Panc1 (cell line): ENCODE measurements around the gene CDC25B. TPM values are rescaled to one million over a fixed set of nuclear protein-coding genes. Genes with fewer than 3 reads are reported as not detected.

ENCODE experiments used
- ATAC-seq: fragments of 200-7000 bp; cut with Tn5 transposase; 2 replicates; pipeline ENCODE4 v1.9.1; 2020; ENCODE audit warnings: mild to moderate bottlenecking, moderate library complexity
- BruUV-seq: library from RNA; stranded (reverse); fragments of 400-500 nt; replicated peaks from 2 replicates; lab custom pipeline; 2021; lab: Mats Ljungman, UMichigan
- CTCF ChIA-PET: fragments of 300-600 bp; sonication (Branson Sonifier 250); formaldehyde crosslinking; loops from one replicate; lab custom pipeline; 2022; ENCODE audit warnings: antibody characterized with exemption; lab: Charles Lee
- POLR2A ChIA-PET: fragments of 300-600 bp; sonication (Branson Sonifier 250); formaldehyde crosslinking; loops from one replicate; lab custom pipeline; 2022; ENCODE audit warnings: antibody characterized with exemption; lab: Charles Lee
- DNase-seq: peaks from one replicate; pipeline ENCODE4 v3.0.0-alpha.2; 2010; ENCODE audit warnings: low read depth, low spot score
- H3K27ac ChIP-seq: 2 replicates; pipeline ENCODE4 v1.5.1; 2011; ENCODE audit warnings: mild to moderate bottlenecking, low read length, inconsistent platforms
- H3K27me3 ChIP-seq: fragments of 200-500 bp; sonication (Bioruptor generic); 2 replicates; pipeline ENCODE4 v1.6.0; 2014; ENCODE audit warnings: low read length, inconsistent platforms; ENCODE audit not compliant: control insufficient read depth, insufficient read depth
- H3K36me3 ChIP-seq: fragments of 200-500 bp; sonication (Bioruptor generic); 2 replicates; pipeline ENCODE4 v1.5.1; 2014; ENCODE audit warnings: inconsistent platforms, mild to moderate bottlenecking, low read length, moderate library complexity; ENCODE audit not compliant: control insufficient read depth, insufficient read depth
- H3K4me1 ChIP-seq: 2 replicates; pipeline ENCODE4 v1.5.1; 2011; ENCODE audit warnings: inconsistent platforms, mild to moderate bottlenecking, low read length, moderate library complexity; ENCODE audit not compliant: control insufficient read depth, insufficient read depth
- H3K4me3 ChIP-seq, 2 experiments: 2 replicates each; pipeline ENCODE4 v1.5.1; 2011 to 2012; ENCODE audit warnings: low read depth in 2 of 2, low read length in 2 of 2, mild to moderate bottlenecking in 2 of 2, inconsistent platforms in 1 of 2, moderate library complexity in 1 of 2
- H3K9me3 ChIP-seq: fragments of 200-500 bp; sonication (Bioruptor generic); 2 replicates; pipeline ENCODE4 v1.5.1; 2014; ENCODE audit warnings: low read depth, mild to moderate bottlenecking, inconsistent platforms, low read length, moderate library complexity; ENCODE audit not compliant: control insufficient read depth, insufficient read depth
- CTCF ChIP-seq: fragments of 450-650 bp; IDR thresholded peaks from 2 replicates; pipeline ENCODE4 v1.5.1; 2017; ENCODE audit warnings: mild to moderate bottlenecking
- POLR2AphosphoS5 ChIP-seq: IDR thresholded peaks from 2 replicates; pipeline ENCODE4 v1.6.1; 2012; ENCODE audit warnings: mild to moderate bottlenecking, low read depth, low read length, moderate library complexity
- REST ChIP-seq, 2 experiments: IDR thresholded peaks; 2 replicates each; pipeline ENCODE4 v1.6.1; 2011 to 2012; ENCODE audit warnings: low read depth in 2 of 2, control low read depth in 1 of 2, low read length in 1 of 2, mild to moderate bottlenecking in 1 of 2, moderate library complexity in 1 of 2; ENCODE audit not compliant: insufficient read depth in 1 of 2
- SIN3A ChIP-seq: IDR thresholded peaks from 2 replicates; pipeline ENCODE4 v1.6.1; 2012; ENCODE audit warnings: low read depth, mild to moderate bottlenecking, low read length, moderate library complexity, borderline replicate concordance; ENCODE audit not compliant: insufficient read depth
- TCF7L2 ChIP-seq: IDR thresholded peaks from 2 replicates; pipeline ENCODE4 v1.6.1; 2011; ENCODE audit warnings: mild to moderate bottlenecking, low read depth, low read length, inconsistent platforms
- in situ Hi-C: cut with HindIII; loops from 2 replicates; pipeline ENCODE4 v1.10.0; 2016; ENCODE audit warnings: low sequenced_read_pairs, low pct_unique_long_range_greater_than_20kb
- intact Hi-C: fragments of 100-400 bp; cut with micrococcal nuclease; formaldehyde crosslinking; loops from one replicate; pipeline ENCODE4 v1.10.0; 2022; ENCODE audit not compliant: unreplicated experiment
- total RNA-seq: library from RNA; stranded (reverse); gene quantifications from one replicate; pipeline ENCODE4 v1.2.1, GENCODE V29; 2021; ENCODE audit not compliant: unreplicated experiment

The CDC25B gene
- total RNA-seq, 1 experiment from 2014 or later, result 170 TPM

GRCh38 chr20:3759884-3760283 lies 36.2 kb upstream of the CDC25B start:
- no peak for TF ChIP-seq POLR2AphosphoS5
- no peak for TF ChIP-seq CTCF
- no peak for TF ChIP-seq REST (IDR thresholded peaks at IDR 0.05; ENCODE audit: insufficient read depth in 1 of 2, low read depth in 2 of 2, low read length in 1 of 2)
- no peak for TF ChIP-seq TCF7L2
- TF ChIP-seq SIN3A, result no peak
- H3K9me3 ChIP-seq, result no peaks in the 10 kb centered on the region
- ATAC-seq (no peak), DNase-seq (no peak)
- no TSS peak for BruUV-seq
- H3K27ac ChIP-seq, result no peak overlapping the region
- no peaks in the 10 kb centered on the region for H3K27me3 ChIP-seq
- no peak overlapping the region for H3K4me3 ChIP-seq
- ChIA-PET CTCF (no interaction called here), POLR2A (no interaction called here)
- intact Hi-C loops (no loop called here), in situ Hi-C loops (no loop called here)
- H3K36me3 ChIP-seq, result no peaks in the 10 kb centered on the region
- no peaks in the 10 kb centered on the region for H3K4me1 ChIP-seq

GRCh38 chr20:3760655-3761348 lies 35.3 kb upstream of the CDC25B start:
- TF ChIP-seq REST (IDR thresholded peaks at IDR 0.05; ENCODE audit: insufficient read depth in 1 of 2, low read depth in 2 of 2, low read length in 1 of 2), result no peak
- no peak for TF ChIP-seq CTCF
- no peak for TF ChIP-seq SIN3A
- POLR2A ChIA-PET, result no interaction called here

More at GRCh38 chr20:3760655-3761348, 35.3 kb upstream of the CDC25B start:
- CTCF ChIA-PET, result no interaction called here
- Histone ChIP-seq H3K36me3 (no peaks in the 10 kb centered on the region), H3K4me1 (peaks cover 5% of the 10 kb centered on the region), H3K9me3 (no peaks in the 10 kb centered on the region), H3K27me3 (no peaks in the 10 kb centered on the region), H3K27ac (no peak overlapping the region), H3K4me3 (no peak overlapping the region)
- DNase-seq (no peak), ATAC-seq (no peak)
- intact Hi-C loops, result no loop called here
- BruUV-seq, result no TSS peak
- in situ Hi-C loops, result no loop called here
